Neural progenitor cell (in vitro differentiated cells): Measurements from ENCODE around the gene FXYD2. TPM values are rescaled to one million over a fixed set of nuclear protein-coding genes. Genes with fewer than 3 reads are reported as not detected.

Experiments used
- DNase-seq: peaks from one replicate; pipeline ENCODE4 v3.0.0-alpha.2; 2016; ENCODE audit warnings: low spot score
- H2AFZ ChIP-seq: fragments of 200-600 bp; sonication (generic); replicated peaks from 2 replicates; pipeline ENCODE4 v1.6.1; 2016; ENCODE audit warnings: antibody characterized with exemption
- H3F3A ChIP-seq: fragments of 200-600 bp; sonication (generic); 2 replicates; pipeline ENCODE4 v1.6.1; 2016; ENCODE audit warnings: antibody characterized with exemption, low read depth
- H3K27ac ChIP-seq: fragments of 200-600 bp; sonication (generic); 2 replicates; pipeline ENCODE4 v1.5.1; 2016; ENCODE audit warnings: mild to moderate bottlenecking
- H3K27me3 ChIP-seq: fragments of 200-600 bp; sonication (generic); 2 replicates; pipeline ENCODE4 v1.6.1; 2016; ENCODE audit warnings: mild to moderate bottlenecking, moderate library complexity
- H3K36me3 ChIP-seq: fragments of 200-600 bp; sonication (generic); 2 replicates; pipeline ENCODE4 v1.5.1; 2016
- H3K4me1 ChIP-seq: fragments of 200-600 bp; sonication (generic); 2 replicates; pipeline ENCODE4 v1.6.1; 2016; ENCODE audit warnings: mixed run types
- H3K4me2 ChIP-seq: fragments of 200-600 bp; sonication (generic); 2 replicates; pipeline ENCODE4 v1.6.1; 2016
- H3K4me3 ChIP-seq: fragments of 200-600 bp; sonication (generic); 2 replicates; pipeline ENCODE4 v1.5.1; 2016
- H3K79me2 ChIP-seq: fragments of 200-600 bp; sonication (generic); 2 replicates; pipeline ENCODE4 v1.6.1; 2016; ENCODE audit warnings: low read depth
- H3K9ac ChIP-seq: fragments of 200-600 bp; sonication (generic); 2 replicates; pipeline ENCODE4 v1.6.1; 2016
- H3K9me3 ChIP-seq: fragments of 200-600 bp; sonication (generic); 2 replicates; pipeline ENCODE4 v1.5.1; 2016; ENCODE audit warnings: low read depth
- H4K20me1 ChIP-seq: fragments of 200-600 bp; sonication (generic); 2 replicates; pipeline ENCODE4 v1.6.1; 2016; ENCODE audit warnings: low read depth
- H3K27ac Mint-ChIP-seq: 3 replicates; pipeline ENCODE4 v1.8.0; 2021; ENCODE audit warnings: mixed read lengths
- H3K27me3 Mint-ChIP-seq: 2 replicates; pipeline ENCODE4 v1.8.0; 2022; ENCODE audit warnings: low read depth, mild to moderate bottlenecking, inconsistent platforms, moderate library complexity, mixed read lengths; ENCODE audit not compliant: insufficient read depth
- H3K36me3 Mint-ChIP-seq: 3 replicates; pipeline ENCODE4 v1.8.0; 2021; ENCODE audit warnings: mixed read lengths
- H3K4me1 Mint-ChIP-seq: 3 replicates; pipeline ENCODE4 v1.8.0; 2021; ENCODE audit warnings: mixed read lengths
- H3K4me3 Mint-ChIP-seq: 3 replicates; pipeline ENCODE4 v1.8.0; 2021; ENCODE audit warnings: mild to moderate bottlenecking, moderate library complexity, mixed read lengths
- H3K9me3 Mint-ChIP-seq: 3 replicates; pipeline ENCODE4 v1.8.0; 2020; ENCODE audit warnings: mixed read lengths
- EZH2 ChIP-seq: fragments of 200-600 bp; sonication (generic); IDR thresholded peaks from 2 replicates; pipeline ENCODE4 v1.6.1; 2017; ENCODE audit warnings: antibody characterized with exemption, mild to moderate bottlenecking, moderate library complexity
- EZH2phosphoT487 ChIP-seq: fragments of 200-600 bp; sonication (generic); IDR thresholded peaks from 2 replicates; pipeline ENCODE4 v1.6.1; 2017; ENCODE audit warnings: antibody characterized with exemption
- total RNA-seq: library from RNA; depleted of rRNA; stranded (reverse); fragments of >200 nt; gene quantifications from 2 replicates; pipeline ENCODE4 v1.2.3, GENCODE V29; 2015; ENCODE audit warnings: low replicate concordance
- TF ChIP-seq, protein P1 (sequence below): fragments of 200-600 bp; sonication (generic); IDR thresholded peaks from 2 replicates; pipeline ENCODE4 v1.5.1; 2017; ENCODE audit warnings: antibody characterized with exemption, mild to moderate bottlenecking

FXYD2 gene
- total RNA-seq, 1 donor from 2014 or later = 1.9 TPM

DNA sequence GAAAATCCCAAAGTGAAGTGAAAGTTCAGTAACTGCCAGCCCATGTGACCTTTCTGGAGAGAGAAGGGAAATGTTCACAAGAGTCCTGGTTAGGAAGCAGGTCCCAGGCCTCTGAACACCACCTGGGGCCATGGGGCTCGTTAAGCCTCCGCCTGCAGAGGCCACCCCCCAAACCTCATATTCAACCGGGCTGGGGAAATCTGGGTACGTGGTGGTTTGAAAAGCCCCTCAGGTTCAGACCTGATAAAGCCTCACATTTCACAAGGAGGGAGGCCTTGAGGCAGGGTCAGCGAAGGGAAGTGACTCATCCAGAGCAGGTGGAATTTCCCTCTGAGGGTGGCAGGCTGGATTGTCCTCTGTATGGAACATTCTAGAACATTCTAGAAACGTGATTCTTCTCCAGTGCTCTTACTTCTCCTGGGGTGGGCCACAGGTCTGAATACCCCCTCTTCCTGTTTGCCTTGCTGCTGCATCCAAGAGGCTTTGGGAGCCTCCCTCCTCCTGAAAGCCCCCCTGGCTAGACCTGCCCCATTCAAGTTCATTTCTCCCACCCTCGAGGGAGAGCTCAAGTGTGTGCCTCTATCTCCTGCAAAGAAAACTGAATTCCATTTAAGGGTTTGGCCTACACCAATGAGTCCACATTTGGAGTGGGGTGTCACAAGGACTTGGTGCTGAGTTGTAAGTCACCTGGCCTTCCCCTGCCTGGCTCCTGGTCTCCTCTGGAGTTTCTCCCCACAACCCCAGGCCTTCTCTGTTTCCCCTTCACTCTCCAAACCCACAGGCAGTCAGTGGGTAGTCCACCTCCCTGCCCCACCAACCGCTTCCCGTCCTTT lies 6.3 kb downstream of the FXYD2 start:
- Mint-ChIP-seq H3K4me3 (no peak overlapping the region), H3K27ac (no peak overlapping the region), H3K36me3 (no peaks in the 10 kb centered on the region), H3K4me1 (peaks cover 56% of the 10 kb centered on the region), H3K27me3 (peaks cover 6% of the 10 kb centered on the region), H3K9me3 (no peaks in the 10 kb centered on the region)
- TF ChIP-seq EZH2phosphoT487 (no peak), EZH2 (no peak)
- TF ChIP-seq, protein P1, sequence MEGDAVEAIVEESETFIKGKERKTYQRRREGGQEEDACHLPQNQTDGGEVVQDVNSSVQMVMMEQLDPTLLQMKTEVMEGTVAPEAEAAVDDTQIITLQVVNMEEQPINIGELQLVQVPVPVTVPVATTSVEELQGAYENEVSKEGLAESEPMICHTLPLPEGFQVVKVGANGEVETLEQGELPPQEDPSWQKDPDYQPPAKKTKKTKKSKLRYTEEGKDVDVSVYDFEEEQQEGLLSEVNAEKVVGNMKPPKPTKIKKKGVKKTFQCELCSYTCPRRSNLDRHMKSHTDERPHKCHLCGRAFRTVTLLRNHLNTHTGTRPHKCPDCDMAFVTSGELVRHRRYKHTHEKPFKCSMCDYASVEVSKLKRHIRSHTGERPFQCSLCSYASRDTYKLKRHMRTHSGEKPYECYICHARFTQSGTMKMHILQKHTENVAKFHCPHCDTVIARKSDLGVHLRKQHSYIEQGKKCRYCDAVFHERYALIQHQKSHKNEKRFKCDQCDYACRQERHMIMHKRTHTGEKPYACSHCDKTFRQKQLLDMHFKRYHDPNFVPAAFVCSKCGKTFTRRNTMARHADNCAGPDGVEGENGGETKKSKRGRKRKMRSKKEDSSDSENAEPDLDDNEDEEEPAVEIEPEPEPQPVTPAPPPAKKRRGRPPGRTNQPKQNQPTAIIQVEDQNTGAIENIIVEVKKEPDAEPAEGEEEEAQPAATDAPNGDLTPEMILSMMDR = no peak
- Histone ChIP-seq H3K79me2 (no peaks in the 10 kb centered on the region), H3K4me2 (no peak overlapping the region), H3K27me3 (no peaks in the 10 kb centered on the region), H2AFZ (no peak overlapping the region), H3K9me3 (no peaks in the 10 kb centered on the region), H3K27ac (no peak overlapping the region), H3K4me1 (peaks cover 33% of the 10 kb centered on the region), H3K9ac (no peak overlapping the region), H4K20me1 (peaks cover 5% of the 10 kb centered on the region), H3K36me3 (no peaks in the 10 kb centered on the region), H3K4me3 (no peak overlapping the region), H3F3A (peaks cover 34% of the 10 kb centered on the region)
- no peak for DNase-seq

DNA sequence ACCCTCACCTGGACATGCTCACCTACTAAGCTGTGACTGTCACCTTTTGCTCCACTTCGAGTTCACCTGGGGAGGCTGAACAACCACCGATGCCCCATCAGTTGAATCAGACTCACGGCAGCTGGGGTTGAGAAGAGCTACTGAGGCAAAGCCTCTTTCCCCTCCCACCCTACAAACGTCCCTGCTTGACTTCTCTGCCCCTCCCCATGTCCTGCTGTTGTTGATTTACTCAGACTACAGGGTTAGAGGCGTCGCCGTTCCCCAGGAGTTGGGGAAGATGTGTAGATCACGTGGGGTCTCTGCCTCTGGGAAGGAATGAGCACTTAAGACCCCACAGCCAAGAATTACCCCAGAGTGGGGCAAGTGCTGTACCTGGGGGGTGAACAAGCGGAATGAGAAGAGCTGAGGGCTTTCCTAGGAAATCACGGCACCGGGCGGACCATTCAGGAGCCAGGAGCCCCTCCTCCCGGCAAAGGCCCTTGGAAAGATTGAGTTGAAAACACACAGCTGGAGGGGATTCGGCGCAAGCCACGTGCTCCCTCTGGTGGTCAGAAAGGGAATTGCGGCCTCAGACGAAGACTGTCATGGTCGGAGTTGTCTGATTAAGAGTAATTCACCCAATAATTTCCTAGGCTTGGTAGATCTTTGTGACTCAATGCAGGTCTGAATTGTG lies 7.0 kb downstream of the FXYD2 start:
- no peak overlapping the region for H3K9ac ChIP-seq
- H3K9me3 ChIP-seq = no peaks in the 10 kb centered on the region
- Mint-ChIP-seq H3K27ac (peak overlapping the region; percentile 93), H3K9me3 (no peaks in the 10 kb centered on the region), H3K27me3 (peaks cover 6% of the 10 kb centered on the region), H3K4me3 (peak overlapping the region; percentile 59), H3K36me3 (no peaks in the 10 kb centered on the region), H3K4me1 (peaks cover 57% of the 10 kb centered on the region)
- TF ChIP-seq EZH2phosphoT487 = no peak
- TF ChIP-seq, protein P1 = peak; percentile 100
- TF ChIP-seq EZH2 = peak; percentile 48
- H3K4me2 ChIP-seq = peak overlapping the region; percentile 73
- peaks cover 34% of the 10 kb centered on the region for H3F3A ChIP-seq
- no peaks in the 10 kb centered on the region for H3K36me3 ChIP-seq
- peaks cover 5% of the 10 kb centered on the region for H4K20me1 ChIP-seq
- DNase-seq = peak; percentile 89
- H3K27me3 ChIP-seq = no peaks in the 10 kb centered on the region
- no peak overlapping the region for H3K27ac ChIP-seq
- peak overlapping the region; percentile 35 for H3K4me3 ChIP-seq
- peak overlapping the region; percentile 92 for H2AFZ ChIP-seq
- peaks cover 33% of the 10 kb centered on the region for H3K4me1 ChIP-seq
- H3K79me2 ChIP-seq = no peaks in the 10 kb centered on the region

DNA sequence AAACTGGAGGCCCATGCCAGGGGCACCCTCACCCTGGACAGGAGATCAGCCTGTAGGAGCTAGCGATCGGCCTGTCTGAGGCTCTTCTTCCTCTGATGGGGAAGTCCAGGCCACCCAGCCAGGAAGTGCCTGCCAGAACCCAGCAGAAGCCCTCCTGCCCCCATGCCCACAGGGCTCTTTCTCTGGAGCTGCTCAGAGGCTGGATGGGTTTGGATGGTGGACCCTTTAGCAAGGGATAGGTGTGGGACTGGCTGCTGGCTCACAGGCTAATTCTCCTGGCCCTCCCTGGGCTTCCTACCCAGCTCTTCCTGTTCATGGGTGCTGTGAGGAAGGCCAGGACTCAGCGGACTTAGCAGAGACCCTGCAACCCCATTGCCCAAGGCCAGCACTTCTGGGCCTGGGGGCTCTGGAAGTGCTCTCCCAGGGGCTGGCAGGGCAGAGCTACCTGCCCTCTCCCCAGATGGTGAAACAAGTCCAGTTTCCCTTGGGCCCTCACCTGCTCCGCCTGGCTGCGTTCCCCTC lies 7.6 kb downstream of the FXYD2 start:
- Histone ChIP-seq H3K4me2 (peak overlapping the region; percentile 73), H3K9me3 (no peaks in the 10 kb centered on the region), H3K9ac (no peak overlapping the region), H2AFZ (no peak overlapping the region), H3K79me2 (no peaks in the 10 kb centered on the region), H3K27me3 (no peaks in the 10 kb centered on the region), H3K27ac (no peak overlapping the region), H3K4me1 (peaks cover 33% of the 10 kb centered on the region), H4K20me1 (peaks cover 5% of the 10 kb centered on the region), H3K4me3 (no peak overlapping the region), H3F3A (peaks cover 34% of the 10 kb centered on the region), H3K36me3 (no peaks in the 10 kb centered on the region)
- no peaks in the 10 kb centered on the region for H3K9me3 Mint-ChIP-seq
- TF ChIP-seq EZH2 = no peak
- no peak for TF ChIP-seq EZH2phosphoT487
- TF ChIP-seq, protein P1 = no peak
- no peak for DNase-seq
- no peaks in the 10 kb centered on the region for H3K36me3 Mint-ChIP-seq
- H3K27ac Mint-ChIP-seq = peak overlapping the region; percentile 93
- H3K4me3 Mint-ChIP-seq = peak overlapping the region; percentile 59
- H3K4me1 Mint-ChIP-seq = peaks cover 57% of the 10 kb centered on the region
- peaks cover 6% of the 10 kb centered on the region for H3K27me3 Mint-ChIP-seq
